ENCODE measurements around the gene LHCGR. TPM values are rescaled to one million over a fixed set of nuclear protein-coding genes. Genes with fewer than 3 reads are reported as not detected.
A peak's percentile ranks its signal among the peaks of the same experiment; 100 is the strongest.

LHCGR gene
- total and polyA plus RNA-seq, 2 of the 4 experiments (the other 2 are of a cell fraction): 0.10 to 0.18 TPM

GRCh38 chr2:48723129-48723528, 32.4 kb downstream of the LHCGR start:
- no peaks in the 10 kb centered on the region for H3K9me1 ChIP-seq (ENCODE audit: insufficient read depth, low read length)
- ChIA-PET CTCF (interaction anchor here (1.8 kb wide), 1 partner anchor 14 kb away, joined by 4 read pairs; no protein-coding TSS in a partner anchor), POLR2A (ENCODE audit: unreplicated experiment) (no interaction called here)
- intact Hi-C loops (cut with micrococcal nuclease): loop anchor here (2.0 to 10.0 kb wide), 3 partner anchors 122 to 522 kb away; no protein-coding TSS in a partner anchor
- H2BK20ac ChIP-seq (ENCODE audit: low read depth, low read length): peak overlapping the region; percentile 78
- no peaks in the 10 kb centered on the region for H4K20me1 ChIP-seq (ENCODE audit: insufficient read depth, low read length)
- 0 out of 2 replicates have a peak overlapping the region, but pooled peaks have one; percentile 88 for H4K91ac ChIP-seq (ENCODE audit: insufficient read depth, low read depth, low read length)
- H2BK5ac ChIP-seq (ENCODE audit: low read depth, low read length, poor library complexity, severe bottlenecking): peak overlapping the region; percentile 91
- peak overlapping the region; percentile 39; the same call in 1 of the 2 replicates for H3K23ac ChIP-seq (ENCODE audit: low read depth, low read length)
- peak overlapping the region; percentile 87; the same call in 1 of the 2 replicates for H3K14ac ChIP-seq (replicated peaks; ENCODE audit: low read depth, low read length)
- H3K4me2 ChIP-seq (ENCODE audit: low read depth, low read length): peak overlapping the region; percentile 42; the same call in 1 of the 2 replicates
- H3K36me3 ChIP-seq (ENCODE audit: control insufficient read depth, insufficient read depth, low read length): no peaks in the 10 kb centered on the region
- DNase-seq: peak; percentile 94
- H3K56ac ChIP-seq (ENCODE audit: extremely low read depth, insufficient read depth, low read length): peak overlapping the region; percentile 67
- dilution Hi-C loops (cut with HindIII; ENCODE audit: low sequenced_read_pairs, unreplicated experiment): no loop called here
- no peaks in the 10 kb centered on the region for H3K9me3 ChIP-seq (ENCODE audit: control insufficient read depth, insufficient read depth, low read length)
- no peak overlapping the region for H3K4me3 ChIP-seq (ENCODE audit: insufficient read depth, low read depth, low read length)
- H2BK15ac ChIP-seq (ENCODE audit: low read depth, low read length): peak overlapping the region; percentile 39; the same call in 1 of the 3 replicates
- H4K8ac ChIP-seq (ENCODE audit: low read depth in 2 of 2, low read length in 2 of 2): peak overlapping the region; percentile 73 to 77; a peak in 3 of 4 replicates
- in situ Hi-C loops (cut with MboI; ENCODE audit: low sequenced_read_pairs): no loop called here
- peak overlapping the region; percentile 70 for H3K4ac ChIP-seq (ENCODE audit: low read depth, low read length)
- H2AK5ac ChIP-seq (ENCODE audit: low read depth, low read length): no peak overlapping the region
- H4K5ac ChIP-seq (ENCODE audit: low read depth, low read length): peak overlapping the region; percentile 67; the same call in 1 of the 2 replicates
- no peaks in the 10 kb centered on the region for H3K79me1 ChIP-seq (ENCODE audit: low read depth in 1 of 2, low read length in 2 of 2)
- H2AFZ ChIP-seq (replicated peaks; ENCODE audit: low read length, poor library complexity): no peak overlapping the region
- TF ChIP-seq BHLHE40 (IDR thresholded peaks at IDR 0.05; ENCODE audit: low read depth, low read length) (peak; percentile 40; the same call in 1 of the 2 replicates), RFX5 (IDR thresholded peaks at IDR 0.05; ENCODE audit: low read depth, low read length) (peak; percentile 66; the same call in 1 of the 2 replicates), CHD1 (IDR thresholded peaks at IDR 0.05; ENCODE audit: low read depth, low read length) (no peak), FOS (IDR thresholded peaks at IDR 0.05; ENCODE audit: low read depth, low read length) (0 out of 2 replicates have a peak, but pooled peaks have one; percentile 28), POLR2A (IDR thresholded peaks at IDR 0.05; ENCODE audit: low read depth, low read length) (no peak), USF2 (IDR thresholded peaks at IDR 0.05; ENCODE audit: low read depth, low read length) (peak; percentile 58; the same call in 1 of the 2 replicates), CEBPB (IDR thresholded peaks at IDR 0.05; ENCODE audit: low read depth, low read length) (peak; percentile 92), MAZ (IDR thresholded peaks at IDR 0.05; ENCODE audit: borderline replicate concordance, low read depth, low read length) (no peak; the same call in 1 of the 2 replicates)
- no TSS peak for BruUV-seq (replicated peaks)
- H2BK120ac ChIP-seq (ENCODE audit: low read depth, low read length): peak overlapping the region; percentile 77
- H3K9ac ChIP-seq (ENCODE audit: low read depth, low read length): peak overlapping the region; percentile 52; the same call in 1 of the 2 replicates
- H3K27ac ChIP-seq (ENCODE audit: insufficient read depth, low read length): peak overlapping the region; percentile 56; the same call in 1 of the 2 replicates
- H3K27me3 ChIP-seq (ENCODE audit: control insufficient read depth, insufficient read depth, low read length): no peaks in the 10 kb centered on the region
- peak overlapping the region; percentile 98; the same call in 1 of the 2 replicates for H3K18ac ChIP-seq (ENCODE audit: low read depth, low read length)
- no peak overlapping the region for H2AK9ac ChIP-seq (replicated peaks; ENCODE audit: low read depth, low read length, poor library complexity)
- peaks cover 16% of the 10 kb centered on the region for H3K4me1 ChIP-seq (ENCODE audit: control insufficient read depth, insufficient read depth, low read length)
- peak; percentile 88 for ATAC-seq (ENCODE audit: low read depth)
